Lower leg skin (tissue), 3 donors: Measurements from ENCODE around the gene PRR5.

Experiments used
- POLR2A ChIP-seq, 2 donors: fragments of 450-650 bp; IDR thresholded peaks; one replicate each; pipeline ENCODE4 v1.6.1; 2016 to 2017; ENCODE audit warnings: antibody characterized with exemption in 2 of 2, mild to moderate bottlenecking in 1 of 2, moderate library complexity in 1 of 2
- TF ChIP-seq, protein P1 (sequence below), 3 donors: fragments of 450-650 bp; IDR thresholded peaks; one replicate each; pipeline ENCODE4 v1.5.1; 2016; ENCODE audit warnings: antibody characterized with exemption in 3 of 3, mild to moderate bottlenecking in 3 of 3, moderate library complexity in 2 of 3

DNA sequence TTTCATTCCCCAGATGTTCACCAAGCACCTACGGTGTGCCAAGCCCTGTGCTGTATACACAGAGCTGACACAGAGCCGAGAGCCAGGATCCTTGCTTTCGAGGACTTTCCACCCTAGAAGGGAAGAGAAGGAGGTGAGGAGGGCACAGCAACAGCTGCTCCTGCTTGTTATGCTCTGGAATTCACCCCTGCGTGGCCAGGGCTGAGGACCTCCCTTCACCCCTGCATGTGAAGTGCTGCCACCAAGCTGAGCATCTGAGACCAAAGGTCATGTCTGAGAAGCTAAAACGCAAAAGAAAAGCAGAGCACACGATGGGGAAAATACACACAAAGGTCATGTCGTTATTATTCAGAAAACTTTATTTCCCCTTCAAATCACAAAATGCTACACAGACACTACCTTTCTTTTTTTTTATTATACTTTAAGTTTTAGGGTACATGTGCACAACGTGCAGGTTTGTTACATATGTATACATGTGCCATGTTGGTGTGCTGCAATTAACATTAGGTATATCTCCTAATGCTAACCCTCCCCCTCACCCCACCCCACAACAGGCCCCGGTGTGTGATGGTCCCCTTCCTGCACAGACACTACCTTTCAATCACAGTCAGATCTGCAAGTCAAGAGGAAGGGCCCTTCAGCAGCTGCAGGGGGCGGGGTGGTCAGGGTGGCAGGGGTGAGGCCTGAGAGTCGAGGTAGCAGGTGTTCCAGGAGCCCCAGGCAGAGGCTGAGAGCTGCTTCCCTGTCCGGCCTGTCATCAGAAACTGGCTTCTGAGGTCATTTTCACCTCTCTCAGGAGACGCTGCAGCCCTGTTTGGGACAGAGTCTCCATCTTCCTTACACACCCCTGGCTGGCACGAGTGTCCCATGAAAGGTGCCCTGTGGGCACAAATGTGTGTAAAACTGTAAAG, 40.1 kb upstream of the PRR5 start:
- TF ChIP-seq, protein P1, sequence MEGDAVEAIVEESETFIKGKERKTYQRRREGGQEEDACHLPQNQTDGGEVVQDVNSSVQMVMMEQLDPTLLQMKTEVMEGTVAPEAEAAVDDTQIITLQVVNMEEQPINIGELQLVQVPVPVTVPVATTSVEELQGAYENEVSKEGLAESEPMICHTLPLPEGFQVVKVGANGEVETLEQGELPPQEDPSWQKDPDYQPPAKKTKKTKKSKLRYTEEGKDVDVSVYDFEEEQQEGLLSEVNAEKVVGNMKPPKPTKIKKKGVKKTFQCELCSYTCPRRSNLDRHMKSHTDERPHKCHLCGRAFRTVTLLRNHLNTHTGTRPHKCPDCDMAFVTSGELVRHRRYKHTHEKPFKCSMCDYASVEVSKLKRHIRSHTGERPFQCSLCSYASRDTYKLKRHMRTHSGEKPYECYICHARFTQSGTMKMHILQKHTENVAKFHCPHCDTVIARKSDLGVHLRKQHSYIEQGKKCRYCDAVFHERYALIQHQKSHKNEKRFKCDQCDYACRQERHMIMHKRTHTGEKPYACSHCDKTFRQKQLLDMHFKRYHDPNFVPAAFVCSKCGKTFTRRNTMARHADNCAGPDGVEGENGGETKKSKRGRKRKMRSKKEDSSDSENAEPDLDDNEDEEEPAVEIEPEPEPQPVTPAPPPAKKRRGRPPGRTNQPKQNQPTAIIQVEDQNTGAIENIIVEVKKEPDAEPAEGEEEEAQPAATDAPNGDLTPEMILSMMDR (IDR thresholded peaks at IDR 0.05) = no peak
- TF ChIP-seq POLR2A (IDR thresholded peaks at IDR 0.05) = no peak
